Spleen (tissue), 11 donors: ENCODE measurements around the gene ITFG1. TPM values are rescaled to one million over a fixed set of nuclear protein-coding genes. Genes with fewer than 3 reads are reported as not detected.

Experiments
- DNase-seq: peaks from one replicate; pipeline ENCODE4 v3.0.0-alpha.2; 2020
- H3K27ac ChIP-seq, 8 donors: fragments of 200-600 bp; sonication (generic) in 7 of 8; 1 replicate in 4 of 8; 2 replicates in 4 of 8; pipeline versions ENCODE4 v1.5.0 to v1.8.0; 2016 to 2021; ENCODE audit warnings: inconsistent platforms in 4 of 8, mild to moderate bottlenecking in 4 of 8, moderate library complexity in 1 of 8
- H3K27me3 ChIP-seq, 7 donors: fragments of 200-600 bp; sonication (generic) in 6 of 7; replicated peaks in 1 of 7; 1 replicate in 4 of 7; 2 replicates in 3 of 7; pipeline versions ENCODE4 v1.5.0 to v1.8.0; 2016 to 2021; ENCODE audit warnings: inconsistent platforms in 3 of 7, mild to moderate bottlenecking in 1 of 7
- H3K36me3 ChIP-seq, 6 donors: fragments of 200-600 bp; sonication (generic) in 5 of 6; 1 replicate in 4 of 6; 2 replicates in 2 of 6; pipeline versions ENCODE4 v1.5.0 to v1.8.0; 2016 to 2021; ENCODE audit warnings: inconsistent platforms in 2 of 6
- H3K4me1 ChIP-seq, 6 donors: fragments of 200-600 bp; sonication (generic) in 5 of 6; 1 replicate in 3 of 6; 2 replicates in 3 of 6; pipeline versions ENCODE4 v1.5.0 to v1.8.0; 2016 to 2021; ENCODE audit warnings: inconsistent platforms in 3 of 6
- H3K4me3 ChIP-seq, 8 donors: fragments of 200-600 bp; sonication (generic) in 7 of 8; 1 replicate in 4 of 8; 2 replicates in 4 of 8; pipeline versions ENCODE4 v1.5.0 to v1.8.0; 2016 to 2021; ENCODE audit warnings: inconsistent platforms in 4 of 8, mild to moderate bottlenecking in 4 of 8, moderate library complexity in 2 of 8
- H3K9me3 ChIP-seq, 8 donors: fragments of 200-600 bp; sonication (generic) in 7 of 8; 1 replicate in 4 of 8; 2 replicates in 4 of 8; pipeline versions ENCODE4 v1.5.0 to v1.8.0; 2016 to 2021; ENCODE audit warnings: inconsistent platforms in 4 of 8
- POLR2A ChIP-seq, 3 donors: fragments of 450-650 bp; IDR thresholded peaks; one replicate each; pipeline ENCODE4 v1.5.1; 2017; ENCODE audit warnings: antibody characterized with exemption in 3 of 3, mild to moderate bottlenecking in 1 of 3
- POLR2AphosphoS5 ChIP-seq, 3 donors: sonication (generic); formaldehyde crosslinking; IDR thresholded peaks; one replicate each; pipeline ENCODE4 v1.5.1; 2017; ENCODE audit warnings: antibody characterized with exemption in 3 of 3
- WGBS, 5 donors: extraction: QIAGEN DNeasy Blood & Tissue Kit in 3 of 5; methylation state at CpG; one replicate each; pipeline versions ENCODE4 v1.1.5 to v1.1.7; 2013 to 2018; 5-methylcytosine and 5-hydroxymethylcytosine counted together
- intact Hi-C: fragments of 100-400 bp; cut with DNase I; formaldehyde crosslinking; loops from one replicate; pipeline ENCODE4 v1.15.0; 2023; ENCODE audit warnings: low total_unique reads
- polyA plus RNA-seq, 3 donors: library from polyadenylated mRNA; stranded (reverse); fragments of 200-250 nt; gene quantifications; one replicate each; pipeline ENCODE4 v1.2.1, GENCODE V29; 2013
- total RNA-seq, 7 donors: library from RNA; depleted of rRNA in 3 of 7; stranded (reverse); fragments of >200 nt in 3 of 7; fragmentation: NEBNext Ultra II Directional in 4 of 7; extraction: Animal tissue kit (Norgen Biotek cat#: 25700) in 4 of 7; gene quantifications; one replicate each; pipeline versions ENCODE4 v1.1.0 to v1.2.1, GENCODE V29; 2016 to 2021
- TF ChIP-seq, protein P1 (sequence below), 11 experiments: fragments of 200-600 bp in 7 of 11; fragments of 450-650 bp in 4 of 11; sonication (generic) in 4 of 11; IDR thresholded peaks in 8 of 11; conservative IDR thresholded peaks in 3 of 11; 1 replicate in 7 of 11; 2 replicates in 4 of 11; pipeline versions ENCODE4 v1.4.0 to v1.8.0; 2016 to 2021; ENCODE audit warnings: antibody characterized with exemption in 11 of 11, inconsistent platforms in 4 of 11, mild to moderate bottlenecking in 1 of 11
- donor health status: healthy with polysubstance abuse.
- donor health status: DM: no; HTN: no; CAD: no; lungs with moderate emphysema.
- donor health status: DM: no; HTN: no; CAD: no.
- donor health status: Bipolar disorder and iron deficiency.
- donor health status: healthy.
- donor health status: DM: no; HTN: no; CAD: no.
- donor health status: DM: yes; HTN: yes; CAD: no.

The ITFG1 gene
- total and polyA plus RNA-seq, 10 donors = 9.0 to 62.3 (median 47.6) TPM

DNA sequence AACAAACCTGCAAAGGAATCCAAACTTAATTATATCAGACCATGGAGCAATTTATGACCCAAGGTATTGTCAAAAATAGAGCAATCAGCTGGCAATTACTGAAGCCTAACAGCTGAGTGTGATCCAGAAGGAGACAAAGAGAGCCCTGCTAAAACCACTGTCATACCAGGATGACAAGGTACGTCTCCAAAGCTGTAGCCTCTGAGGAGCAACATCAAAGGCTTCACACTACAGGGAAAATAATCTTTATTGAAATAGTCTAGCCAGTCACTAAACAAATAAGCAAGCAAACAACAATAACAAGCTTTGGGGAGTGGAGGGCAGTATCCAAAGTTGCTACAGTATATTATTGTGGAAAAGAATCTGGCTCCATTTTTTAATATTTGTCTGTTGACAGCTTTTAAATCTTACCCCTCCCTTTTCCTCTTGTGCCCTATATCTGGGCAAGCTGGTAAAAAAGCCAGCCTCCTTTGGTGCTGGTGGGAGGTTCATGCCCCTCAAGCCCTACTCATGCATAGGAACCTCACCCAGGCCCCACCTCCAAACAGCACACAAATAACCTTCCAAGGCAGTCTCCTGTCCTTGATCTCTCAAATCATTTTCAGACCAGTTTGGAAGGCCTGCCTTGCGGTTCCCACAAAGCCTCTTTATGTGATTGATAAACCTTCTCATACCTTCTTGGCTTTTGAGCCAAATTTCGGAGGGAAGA, 73.7 kb downstream of the ITFG1 start:
- WGBS, 5 donors = 90 to 93% (median 92%) methylated on average over 3 of the region's 3 CpGs
- H3K4me1 ChIP-seq = peaks cover 0 to 8% (median 5%) of the 10 kb centered on the region in 6 donors

DNA sequence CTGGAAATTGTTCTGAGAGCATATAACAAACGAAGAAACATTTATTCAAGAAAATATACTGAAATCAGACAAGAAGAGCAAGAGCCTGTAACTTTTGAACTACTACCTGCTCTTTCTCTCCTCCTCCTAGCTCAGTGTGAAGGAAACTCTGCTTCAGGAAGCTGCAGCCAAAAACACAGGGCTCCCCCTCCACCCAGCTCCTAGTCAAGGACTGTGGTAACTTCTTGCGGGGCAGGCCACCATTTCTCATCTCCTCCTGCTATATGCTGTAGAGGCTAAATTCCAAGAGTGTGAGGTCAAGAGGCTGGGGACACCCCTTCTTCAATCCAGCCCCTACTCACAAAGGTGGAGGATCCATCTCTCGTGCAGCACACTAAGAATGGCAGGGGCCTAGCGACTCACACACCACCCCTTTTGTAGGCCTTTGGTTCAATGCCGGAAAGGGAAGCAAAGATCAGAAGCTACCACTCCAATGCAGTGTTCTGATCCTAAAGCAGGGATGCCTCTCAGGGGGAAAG, 74.6 kb downstream of the ITFG1 start:
- WGBS, 5 donors = 82 to 96% (median 95%) methylated on average over 4 to 5 of the region's 5 CpGs
- intact Hi-C loops = no loop called here
- H3K36me3 ChIP-seq = peaks cover 0 to 18% (median 0%) of the 10 kb centered on the region in 6 donors
- no peaks in the 10 kb centered on the region for H3K9me3 ChIP-seq
- no peak for DNase-seq
- H3K27me3 ChIP-seq = no peaks in the 10 kb centered on the region
- H3K4me1 ChIP-seq = no peaks in the 10 kb centered on the region
- TF ChIP-seq POLR2AphosphoS5 (IDR thresholded peaks at IDR 0.05) (no peak), POLR2A (IDR thresholded peaks at IDR 0.05) (no peak)
- TF ChIP-seq, protein P1, sequence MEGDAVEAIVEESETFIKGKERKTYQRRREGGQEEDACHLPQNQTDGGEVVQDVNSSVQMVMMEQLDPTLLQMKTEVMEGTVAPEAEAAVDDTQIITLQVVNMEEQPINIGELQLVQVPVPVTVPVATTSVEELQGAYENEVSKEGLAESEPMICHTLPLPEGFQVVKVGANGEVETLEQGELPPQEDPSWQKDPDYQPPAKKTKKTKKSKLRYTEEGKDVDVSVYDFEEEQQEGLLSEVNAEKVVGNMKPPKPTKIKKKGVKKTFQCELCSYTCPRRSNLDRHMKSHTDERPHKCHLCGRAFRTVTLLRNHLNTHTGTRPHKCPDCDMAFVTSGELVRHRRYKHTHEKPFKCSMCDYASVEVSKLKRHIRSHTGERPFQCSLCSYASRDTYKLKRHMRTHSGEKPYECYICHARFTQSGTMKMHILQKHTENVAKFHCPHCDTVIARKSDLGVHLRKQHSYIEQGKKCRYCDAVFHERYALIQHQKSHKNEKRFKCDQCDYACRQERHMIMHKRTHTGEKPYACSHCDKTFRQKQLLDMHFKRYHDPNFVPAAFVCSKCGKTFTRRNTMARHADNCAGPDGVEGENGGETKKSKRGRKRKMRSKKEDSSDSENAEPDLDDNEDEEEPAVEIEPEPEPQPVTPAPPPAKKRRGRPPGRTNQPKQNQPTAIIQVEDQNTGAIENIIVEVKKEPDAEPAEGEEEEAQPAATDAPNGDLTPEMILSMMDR (IDR thresholded peaks at IDR 0.05 in 8 of 11, conservative IDR thresholded peaks at IDR 0.05 in 3 of 11) = no peak
- no peak overlapping the region for H3K4me3 ChIP-seq
- no peak overlapping the region for H3K27ac ChIP-seq

More for the DNA sequence above, 73.7 kb downstream of the ITFG1 start:
- H3K9me3 ChIP-seq = no peaks in the 10 kb centered on the region
- TF ChIP-seq, protein P1 (IDR thresholded peaks at IDR 0.05 in 8 of 11, conservative IDR thresholded peaks at IDR 0.05 in 3 of 11) = no peak
- TF ChIP-seq POLR2AphosphoS5 (IDR thresholded peaks at IDR 0.05) (no peak), POLR2A (IDR thresholded peaks at IDR 0.05) (no peak)
- peaks cover 0 to 18% (median 0%) of the 10 kb centered on the region in 6 donors for H3K36me3 ChIP-seq
- no peak for DNase-seq
- no peak overlapping the region for H3K27ac ChIP-seq
- H3K27me3 ChIP-seq = no peaks in the 10 kb centered on the region
- no peak overlapping the region for H3K4me3 ChIP-seq
- intact Hi-C loops = no loop called here

DNA sequence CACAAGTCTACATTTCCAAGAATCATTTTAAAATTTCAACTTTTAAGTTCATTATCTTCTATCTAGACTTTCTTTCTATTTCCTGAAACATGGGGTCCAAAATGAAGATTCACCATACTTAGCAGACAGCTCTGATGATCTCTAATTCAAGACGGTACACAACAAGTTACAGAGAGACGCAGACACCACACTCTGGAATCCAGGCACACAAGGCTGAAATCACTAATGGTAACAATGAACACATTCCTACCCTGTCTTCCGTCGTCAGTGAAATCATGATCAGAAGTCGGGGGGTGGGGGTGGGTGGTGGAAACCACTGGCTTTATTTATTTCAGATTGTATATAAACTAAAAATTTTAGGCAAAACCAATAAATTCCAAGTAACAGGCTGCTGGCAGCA, 78.5 kb downstream of the ITFG1 start:
- WGBS, 5 donors = 92 to 98% (median 97%) methylated on average over 5 of the region's 5 CpGs
- Histone ChIP-seq H3K4me3 (no peak overlapping the region), H3K36me3 (peaks cover 0 to 20% (median 0%) of the 10 kb centered on the region in 6 donors), H3K4me1 (no peaks in the 10 kb centered on the region), H3K27ac (no peak overlapping the region), H3K9me3 (no peaks in the 10 kb centered on the region), H3K27me3 (no peaks in the 10 kb centered on the region)
- intact Hi-C loops = no loop called here
- DNase-seq = no peak
- TF ChIP-seq, protein P1 (IDR thresholded peaks at IDR 0.05 in 8 of 11, conservative IDR thresholded peaks at IDR 0.05 in 3 of 11) = no peak
- TF ChIP-seq POLR2AphosphoS5 (IDR thresholded peaks at IDR 0.05) = no peak
- no peak for TF ChIP-seq POLR2A (IDR thresholded peaks at IDR 0.05)

DNA sequence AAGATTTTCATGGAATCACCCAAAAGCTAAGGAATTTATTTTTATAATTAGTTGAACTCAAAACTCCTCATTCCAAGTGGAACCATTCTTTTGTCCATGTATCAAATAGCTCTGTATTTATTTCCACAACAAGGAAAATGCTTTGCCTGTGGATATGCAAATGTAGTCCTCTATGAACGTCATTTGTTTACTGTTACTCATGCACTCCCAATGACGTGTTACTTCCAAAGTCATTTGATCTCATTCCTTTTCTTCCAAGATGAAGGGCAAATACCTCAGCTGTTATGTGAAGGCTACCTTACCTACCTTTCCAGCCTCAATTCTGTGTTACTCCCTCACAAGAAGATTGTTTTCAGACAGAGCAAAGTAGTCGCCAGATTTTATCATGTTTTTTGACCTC, 83.7 kb downstream of the ITFG1 start:
- Histone ChIP-seq H3K27me3 (no peaks in the 10 kb centered on the region), H3K36me3 (peaks cover 0 to 51% (median 9%) of the 10 kb centered on the region in 6 donors), H3K9me3 (no peaks in the 10 kb centered on the region), H3K27ac (no peak overlapping the region), H3K4me3 (no peak overlapping the region), H3K4me1 (no peaks in the 10 kb centered on the region)
- intact Hi-C loops = no loop called here
- DNase-seq = no peak
- TF ChIP-seq POLR2A (IDR thresholded peaks at IDR 0.05) = no peak
- no peak for TF ChIP-seq POLR2AphosphoS5 (IDR thresholded peaks at IDR 0.05)
- TF ChIP-seq, protein P1 (IDR thresholded peaks at IDR 0.05 in 8 of 11, conservative IDR thresholded peaks at IDR 0.05 in 3 of 11) = no peak
- 83 to 91% (median 89%) methylated on average over 3 of the region's 3 CpGs for WGBS, 5 donors
